Esophagus squamous epithelium (tissue), 5 donors: Measurements from ENCODE around the gene PGAM4. TPM values are rescaled to one million over a fixed set of nuclear protein-coding genes. Genes with fewer than 3 reads are reported as not detected.
"Not testable (repeated sequence)": the region's sequence is repeated elsewhere in the genome, so short reads cannot be mapped to it uniquely, and the experiment has no call there.

Source experiments
- DNase-seq: peaks from one replicate; lab custom pipeline; 2025; lab: John Stamatoyannopoulos, UW
- H3K27ac ChIP-seq, 4 donors: fragments of 200-600 bp; sonication (generic); one replicate each; pipeline ENCODE4 v1.5.1; 2016 to 2019; ENCODE audit warnings: mild to moderate bottlenecking in 1 of 4
- H3K27me3 ChIP-seq, 4 donors: fragments of 200-600 bp; sonication (generic); 1 replicate in 3 of 4; 2 replicates in 1 of 4; pipeline versions ENCODE4 v1.5.1 to v1.6.0; 2017 to 2021; ENCODE audit warnings: antibody characterized with exemption in 1 of 4
- H3K36me3 ChIP-seq, 3 donors: fragments of 200-600 bp; sonication (generic); one replicate each; pipeline ENCODE4 v1.5.1; 2016 to 2019
- H3K4me1 ChIP-seq, 3 donors: fragments of 200-600 bp; sonication (generic); one replicate each; pipeline ENCODE4 v1.5.1; 2017 to 2019
- H3K4me3 ChIP-seq, 4 donors: fragments of 200-600 bp; sonication (generic); 1 replicate in 3 of 4; 2 replicates in 1 of 4; pipeline ENCODE4 v1.5.1; 2016 to 2019; ENCODE audit warnings: mild to moderate bottlenecking in 2 of 4, moderate library complexity in 1 of 4
- H3K9me3 ChIP-seq, 3 donors: fragments of 200-600 bp; sonication (generic); one replicate each; pipeline ENCODE4 v1.5.1; 2016 to 2019
- CTCF ChIP-seq, 6 experiments: fragments of 450-650 bp in 4 of 6; fragments of 200-600 bp in 2 of 6; sonication (generic) in 2 of 6; IDR thresholded peaks; one replicate each; pipeline ENCODE4 v1.5.1; 2016 to 2019; ENCODE audit warnings: antibody characterized with exemption in 6 of 6, mild to moderate bottlenecking in 4 of 6, moderate library complexity in 4 of 6
- POLR2A ChIP-seq, 4 donors: fragments of 450-650 bp; IDR thresholded peaks; one replicate each; pipeline ENCODE4 v1.6.1; 2017; ENCODE audit warnings: antibody characterized with exemption in 4 of 4, mild to moderate bottlenecking in 4 of 4, moderate library complexity in 3 of 4
- WGBS, 2 donors: methylation state at CpG; one replicate each; pipeline ENCODE4 v1.1.5; 2018; 5-methylcytosine and 5-hydroxymethylcytosine counted together
- intact Hi-C: fragments of 100-400 bp; cut with DNase I; formaldehyde crosslinking; loops from one replicate; pipeline ENCODE4 v1.15.0; 2022
- total RNA-seq, 4 donors: library from RNA; depleted of rRNA; stranded (reverse); fragments of >200 nt; gene quantifications; one replicate each; pipeline ENCODE4 v1.1.0, GENCODE V29; 2016
- donor health status: DM: yes; HTN: yes; CAD: no.

The PGAM4 gene
- total RNA-seq, 4 donors from 2014 or later = not detected

- peaks cover 0 to 22% (median 0%) of the 10 kb centered on the region in 3 donors for H3K4me1 ChIP-seq
- no peaks in the 10 kb centered on the region for H3K9me3 ChIP-seq
- no peaks in the 10 kb centered on the region for H3K27me3 ChIP-seq
- intact Hi-C loops = no loop called here
- WGBS, 2 donors = 72 to 91% methylated on average over 2 of the region's 2 CpGs
- no peak for DNase-seq
- H3K27ac ChIP-seq = no peak overlapping the region
- TF ChIP-seq POLR2A (IDR thresholded peaks at IDR 0.05) = no peak
- TF ChIP-seq CTCF (IDR thresholded peaks at IDR 0.05) = no peak
- no peaks in the 10 kb centered on the region for H3K36me3 ChIP-seq
- no peak overlapping the region for H3K4me3 ChIP-seq
These were observed 22.9 kb downstream of the PGAM4 start for GRCh38 chrX:77946571-77946970.

- Histone ChIP-seq H3K9me3 (no peaks in the 10 kb centered on the region), H3K4me1 (peaks cover 0 to 22% (median 0%) of the 10 kb centered on the region in 3 donors), H3K27ac (no peak overlapping the region), H3K36me3 (no peaks in the 10 kb centered on the region), H3K4me3 (no peak overlapping the region), H3K27me3 (no peaks in the 10 kb centered on the region)
- no peak for DNase-seq
- TF ChIP-seq POLR2A (IDR thresholded peaks at IDR 0.05) (no peak), CTCF (IDR thresholded peaks at IDR 0.05) (no peak)
- WGBS, 2 donors = 55 to 71% methylated on average over 7 of the region's 7 CpGs
- intact Hi-C loops = no loop called here
These were observed 23.4 kb downstream of the PGAM4 start for GRCh38 chrX:77945910-77946545.

- H3K27me3 ChIP-seq, H3K4me3 ChIP-seq, DNase-seq, H3K27ac ChIP-seq, H3K36me3 ChIP-seq, H3K9me3 ChIP-seq, intact Hi-C loops: not testable (repeated sequence)
- H3K4me1 ChIP-seq = peaks cover 0 to 19% (median 0%) of the 10 kb centered on the region in 3 donors
- WGBS, 2 donors = 92 to 98% methylated on average over 6 of the region's 6 CpGs
These were observed 24.4 kb downstream of the PGAM4 start for GRCh38 chrX:77945031-77945430.

GRCh38 chrX:77938083-77938680 is 31.3 kb downstream of the PGAM4 start:
- TF ChIP-seq CTCF (IDR thresholded peaks at IDR 0.05) (no peak), POLR2A (IDR thresholded peaks at IDR 0.05) (no peak)
- WGBS, 2 donors = 78 to 89% methylated on average over 4 of the region's 4 CpGs
- H3K9me3 ChIP-seq = no peaks in the 10 kb centered on the region
- no peak for DNase-seq
- intact Hi-C loops = no loop called here
- H3K27ac ChIP-seq = no peak overlapping the region
- H3K4me1 ChIP-seq = peaks cover 0 to 45% (median 0%) of the 10 kb centered on the region in 3 donors
- no peak overlapping the region for H3K4me3 ChIP-seq
- no peaks in the 10 kb centered on the region for H3K36me3 ChIP-seq
- no peaks in the 10 kb centered on the region for H3K27me3 ChIP-seq

GRCh38 chrX:77937291-77937690 is 32.1 kb downstream of the PGAM4 start:
- WGBS, 2 donors = 26 to 32% methylated on average over 3 of the region's 3 CpGs
- H3K4me3 ChIP-seq = no peak overlapping the region
- H3K27ac ChIP-seq = peak overlapping the region in 3 of 4 donors; percentile 20 to 71 (median 66)
- TF ChIP-seq CTCF (IDR thresholded peaks at IDR 0.05) (no peak), POLR2A (IDR thresholded peaks at IDR 0.05) (no peak)
- intact Hi-C loops = no loop called here
- H3K27me3 ChIP-seq = no peaks in the 10 kb centered on the region
- DNase-seq = no peak
- peaks cover 0 to 37% (median 0%) of the 10 kb centered on the region in 3 donors for H3K4me1 ChIP-seq
- H3K36me3 ChIP-seq = no peaks in the 10 kb centered on the region
- no peaks in the 10 kb centered on the region for H3K9me3 ChIP-seq
